H1 (cell line): ENCODE results near the gene PROKR1. TPM values are rescaled to one million over a fixed set of nuclear protein-coding genes. Genes with fewer than 3 reads are reported as not detected.

ENCODE experiments used
- CTCF ChIA-PET: fragments of 300-600 bp; sonication (Branson Sonifier 250); formaldehyde crosslinking; loops from one replicate; lab custom pipeline; 2021; ENCODE audit not compliant: partially characterized antibody; lab: Charles Lee
- POLR2A ChIA-PET: fragments of 300-600 bp; sonication (Branson Sonifier 250); formaldehyde crosslinking; loops from one replicate; lab custom pipeline; 2021; ENCODE audit warnings: inconsistent platforms; ENCODE audit not compliant: partially characterized antibody; lab: Charles Lee
- DNase-seq, 2 experiments: peaks; one replicate each; pipeline versions ENCODE4 v3.0.0 to v3.0.0-alpha.2; 2010 to 2022; ENCODE audit warnings: low spot score in 2 of 2, low read depth in 1 of 2, mixed read lengths in 1 of 2
- FAIRE-seq: peaks from 2 replicates; lab custom pipeline; 2011; peaks lifted over from hg19 to GRCh38; lab: Jason Lieb, UNC
- H2AFZ ChIP-seq: 2 replicates; pipeline ENCODE4 v1.8.1; 2012; ENCODE audit warnings: low read length, inconsistent platforms
- H2AK5ac ChIP-seq: 2 replicates; pipeline ENCODE4 v1.6.1; 2013; ENCODE audit warnings: low read depth, low read length
- H2BK120ac ChIP-seq: replicated peaks from 2 replicates; pipeline ENCODE3; 2013; ENCODE audit warnings: low read depth, low read length, inconsistent platforms
- H2BK12ac ChIP-seq: 2 replicates; pipeline ENCODE4 v1.6.1; 2013; ENCODE audit warnings: low read depth, low read length
- H2BK15ac ChIP-seq: 2 replicates; pipeline ENCODE4 v1.6.1; 2013; ENCODE audit warnings: low read length
- H2BK20ac ChIP-seq: 2 replicates; pipeline ENCODE4 v1.6.1; 2013; ENCODE audit warnings: low read length
- H2BK5ac ChIP-seq: 2 replicates; pipeline ENCODE4 v1.6.1; 2013; ENCODE audit warnings: low read depth, low read length
- H3K14ac ChIP-seq: 2 replicates; pipeline ENCODE4 v1.6.1; 2013; ENCODE audit warnings: inconsistent platforms; ENCODE audit not compliant: insufficient read length
- H3K18ac ChIP-seq: 2 replicates; pipeline ENCODE4 v1.6.1; 2013; ENCODE audit warnings: low read length; ENCODE audit errors: extremely low read depth
- H3K23ac ChIP-seq: 2 replicates; pipeline ENCODE4 v1.6.1; 2013; ENCODE audit warnings: inconsistent platforms; ENCODE audit not compliant: insufficient read length
- H3K23me2 ChIP-seq: 2 replicates; pipeline ENCODE4 v1.6.1; 2013; ENCODE audit warnings: low read depth, low read length
- H3K27ac ChIP-seq: 2 replicates; pipeline ENCODE4 v1.6.1; 2011; ENCODE audit warnings: low read depth, low read length, inconsistent platforms
- H3K27me3 ChIP-seq, 4 experiments: replicated peaks in 1 of 4; 1 replicate in 1 of 4; 2 replicates in 3 of 4; pipeline versions ENCODE4 v1.6.1 to v1.8.1; 2011 to 2013; ENCODE audit warnings: low read length in 3 of 4, mild to moderate bottlenecking in 3 of 4, inconsistent platforms in 2 of 4, mixed read lengths in 2 of 4, moderate library complexity in 1 of 4; ENCODE audit not compliant: control insufficient read depth in 3 of 4, insufficient read depth in 3 of 4; ENCODE audit errors: extremely low read depth in 1 of 4
- H3K36me3 ChIP-seq, 4 experiments: 2 replicates each; pipeline versions ENCODE4 v1.6.1 to v1.8.1; 2011 to 2013; ENCODE audit warnings: mild to moderate bottlenecking in 4 of 4, low read length in 3 of 4, moderate library complexity in 2 of 4, control low read depth in 1 of 4, inconsistent platforms in 1 of 4; ENCODE audit not compliant: insufficient read depth in 4 of 4, control insufficient read depth in 2 of 4
- H3K4ac ChIP-seq: replicated peaks from 2 replicates; pipeline ENCODE3; 2013; ENCODE audit warnings: low read length, low read depth, mixed read lengths, inconsistent platforms; ENCODE audit not compliant: insufficient read length
- H3K4me1 ChIP-seq, 4 experiments: replicated peaks in 1 of 4; 1 replicate in 1 of 4; 2 replicates in 3 of 4; pipeline versions ENCODE4 v1.6.1 to v1.8.1; 2011 to 2013; ENCODE audit warnings: low read length in 3 of 4, inconsistent platforms in 2 of 4, mixed read lengths in 1 of 4; ENCODE audit not compliant: insufficient read depth in 4 of 4, control insufficient read depth in 3 of 4
- H3K4me2 ChIP-seq, 2 experiments: 2 replicates each; pipeline versions ENCODE4 v1.6.1 to v1.8.1; 2011 to 2013; ENCODE audit warnings: low read depth in 2 of 2, low read length in 2 of 2, control low read depth in 1 of 2, inconsistent platforms in 1 of 2, mild to moderate bottlenecking in 1 of 2; ENCODE audit not compliant: insufficient read depth in 1 of 2
- H3K4me3 ChIP-seq, 4 experiments: fragments of 200-600, 300-600 bp in 1 of 4; sonication (generic), shearing (Covaris generic), sonication (Bioruptor Twin) in 1 of 4; 2 replicates each; pipeline versions ENCODE4 v1.5.1 to v1.8.1; 2011 to 2016; ENCODE audit warnings: low read length in 4 of 4, low read depth in 3 of 4, control low read depth in 2 of 4, inconsistent platforms in 2 of 4, mild to moderate bottlenecking in 2 of 4, mixed read lengths in 1 of 4, moderate library complexity in 1 of 4; ENCODE audit not compliant: insufficient read depth in 2 of 4; ENCODE audit errors: extremely low read depth in 1 of 4
- H3K56ac ChIP-seq: replicated peaks from 2 replicates; pipeline ENCODE3; 2013; ENCODE audit warnings: low read depth, mild to moderate bottlenecking, mixed read lengths, low read length, inconsistent platforms; ENCODE audit not compliant: insufficient read length
- H3K79me1 ChIP-seq: 2 replicates; pipeline ENCODE4 v1.6.1; 2013; ENCODE audit warnings: low read depth, low read length, control low read depth
- H3K79me2 ChIP-seq, 2 experiments: 2 replicates each; pipeline versions ENCODE4 v1.6.1 to v1.8.1; 2012 to 2013; ENCODE audit warnings: low read length in 2 of 2, mild to moderate bottlenecking in 2 of 2, inconsistent platforms in 1 of 2; ENCODE audit not compliant: insufficient read depth in 2 of 2, control insufficient read depth in 1 of 2
- H3K9ac ChIP-seq, 4 experiments: replicated peaks in 1 of 4; 1 replicate in 1 of 4; 2 replicates in 3 of 4; pipeline versions ENCODE4 v1.6.1 to v1.8.1; 2011 to 2013; ENCODE audit warnings: low read depth in 3 of 4, low read length in 3 of 4, control low read depth in 2 of 4, mild to moderate bottlenecking in 2 of 4, moderate library complexity in 2 of 4, inconsistent platforms in 1 of 4; ENCODE audit errors: extremely low read depth in 1 of 4
- H3K9me3 ChIP-seq, 2 experiments: 2 replicates each; pipeline versions ENCODE4 v1.6.1 to v1.8.1; 2012 to 2013; ENCODE audit warnings: mild to moderate bottlenecking in 2 of 2, moderate library complexity in 2 of 2, control low read depth in 1 of 2, inconsistent platforms in 1 of 2, low read depth in 1 of 2, low read length in 1 of 2, mixed read lengths in 1 of 2; ENCODE audit not compliant: insufficient read depth in 2 of 2
- H4K20me1 ChIP-seq, 2 experiments: replicated peaks in 1 of 2; 2 replicates each; pipeline versions ENCODE3 to v1.8.1; 2011 to 2013; ENCODE audit warnings: inconsistent platforms in 2 of 2, low read length in 2 of 2, mild to moderate bottlenecking in 1 of 2; ENCODE audit not compliant: insufficient read depth in 2 of 2, control insufficient read depth in 1 of 2
- H4K5ac ChIP-seq: 2 replicates; pipeline ENCODE4 v1.6.1; 2013; ENCODE audit warnings: low read length, low read depth, mixed read lengths, inconsistent platforms; ENCODE audit not compliant: insufficient read length
- H4K8ac ChIP-seq: 2 replicates; pipeline ENCODE4 v1.8.0; 2013; ENCODE audit warnings: mild to moderate bottlenecking, moderate library complexity, low read length, inconsistent platforms; ENCODE audit not compliant: insufficient read depth; ENCODE audit errors: extremely low read depth
- H4K91ac ChIP-seq: replicated peaks from 2 replicates; pipeline ENCODE3; 2013; ENCODE audit warnings: low read length, mixed read lengths, inconsistent platforms; ENCODE audit not compliant: insufficient read length
- CHD1 ChIP-seq: IDR thresholded peaks from 2 replicates; pipeline ENCODE4 v1.6.1; 2012; ENCODE audit warnings: low read depth, low read length, improper control_type of control experiment
- EP300 ChIP-seq, 2 experiments: IDR thresholded peaks; 1 replicate in 1 of 2; 2 replicates in 1 of 2; pipeline ENCODE4 v1.6.1; 2011 to 2012; ENCODE audit warnings: low read depth in 2 of 2, low read length in 2 of 2, mild to moderate bottlenecking in 2 of 2, borderline replicate concordance in 1 of 2, inconsistent platforms in 1 of 2, moderate library complexity in 1 of 2
- FOSL1 ChIP-seq: IDR thresholded peaks from 2 replicates; pipeline ENCODE4 v1.6.1; 2011; ENCODE audit warnings: mild to moderate bottlenecking, low read depth, low read length, moderate library complexity; ENCODE audit not compliant: insufficient read depth
- GABPA ChIP-seq: IDR thresholded peaks from 2 replicates; pipeline ENCODE4 v1.6.1; 2011; ENCODE audit warnings: mild to moderate bottlenecking, low read length, moderate library complexity, borderline replicate concordance; ENCODE audit not compliant: insufficient read depth
- WGBS, 2 experiments: shearing (Covaris generic) in 1 of 2; methylation state at CpG; one replicate each; pipeline versions ENCODE4 v1.1.6 to v1.1.7; 2013 to 2015; ENCODE audit warnings: low lambda C conversion rate in 2 of 2, mixed read lengths in 2 of 2, inconsistent platforms in 1 of 2, low coverage in 1 of 2, missing lambda C conversion rate in 1 of 2; ENCODE audit not compliant: insufficient replicate concordance in 2 of 2, insufficient coverage in 1 of 2, insufficient read length in 1 of 2; ENCODE audit errors: extremely low coverage in 1 of 2, missing lambda C conversion rate in 1 of 2; 5-methylcytosine and 5-hydroxymethylcytosine counted together
- polyA plus RNA-seq, 7 experiments: library from polyadenylated mRNA; depleted of rRNA in 3 of 7; stranded (reverse) in 5 of 7; unstranded in 2 of 7; fragments of >200 nt in 5 of 7; fragments of 200-250 nt in 2 of 7; gene quantifications; 1 replicate in 5 of 7; 2 replicates in 1 of 7; 4 replicates in 1 of 7; pipeline versions ENCODE4 v1.2.1 to v1.2.3, GENCODE V29; 2011 to 2013; ENCODE audit warnings: missing spikeins in 2 of 7, mixed read lengths in 2 of 7
- total RNA-seq: library from RNA; stranded (reverse); fragmentation: NEBNext Ultra II Directional; extraction: Animal tissue kit (Norgen Biotek cat#: 25700); gene quantifications from 2 replicates; pipeline ENCODE4 v1.2.1, GENCODE V29; 2021

PROKR1 gene
- total and polyA plus RNA-seq, 2 of the 8 experiments (the other 6 are each of a cell fraction or from before 2014, with no cell fraction given) = 1.8 to 3.9 TPM

DNA sequence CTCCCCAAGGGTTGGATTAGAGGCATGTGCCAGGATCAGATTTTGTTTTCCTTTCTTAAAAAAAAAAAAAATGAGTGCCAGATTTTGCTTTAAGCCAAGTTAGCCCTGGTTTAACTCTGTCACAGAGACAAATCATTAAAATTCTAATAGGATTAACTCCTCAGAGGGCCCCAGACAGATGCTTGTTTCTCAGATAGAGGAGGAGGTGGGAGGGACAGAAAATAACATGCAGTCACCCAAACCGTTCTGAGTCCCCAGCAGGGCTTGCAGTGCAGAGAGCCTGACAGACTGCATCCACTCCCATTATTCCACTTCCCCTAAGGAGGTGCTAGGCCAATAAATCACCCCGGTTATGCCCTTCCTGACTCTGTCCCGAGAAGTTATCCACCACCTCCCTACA lies 6.3 kb upstream of the PROKR1 start:
- TF ChIP-seq GABPA (no peak), FOSL1 (no peak), EP300 (IDR thresholded peaks at IDR 0.05; ENCODE audit: borderline replicate concordance in 1 of 2, low read depth in 2 of 2, low read length in 2 of 2) (no peak), CHD1 (no peak)
- ChIA-PET POLR2A (no interaction called here), CTCF (interaction anchor here (0.5 kb wide), 1 partner anchor 16 kb away, joined by 4 read pairs; no protein-coding TSS in a partner anchor)
- H3K36me3 ChIP-seq = no peaks in the 10 kb centered on the region
- no peak overlapping the region for H3K56ac ChIP-seq
- H3K9ac ChIP-seq = no peak overlapping the region
- H2BK5ac ChIP-seq = no peak overlapping the region
- H3K23me2 ChIP-seq = no peaks in the 10 kb centered on the region
- no peak overlapping the region for H3K18ac ChIP-seq
- H3K4ac ChIP-seq = no peak overlapping the region
- H2AK5ac ChIP-seq = no peak overlapping the region
- H3K4me1 ChIP-seq = peaks cover 0 to 2% (median under 1%) of the 10 kb centered on the region in 4 experiments; a peak in 2 of 7 replicates
- H3K9me3 ChIP-seq = 0 out of 4 replicates have a peak, but pooled peaks cover 0 to under 1% of the 10 kb centered on the region in 2 experiments
- H3K79me1 ChIP-seq = no peaks in the 10 kb centered on the region
- peaks cover 0 to 3% (median 0%) of the 10 kb centered on the region in 4 experiments; a peak in 3 of 7 replicates for H3K27me3 ChIP-seq
- H2BK20ac ChIP-seq = no peak overlapping the region
- no peak overlapping the region for H3K4me2 ChIP-seq
- no peak overlapping the region for H3K4me3 ChIP-seq
- H4K5ac ChIP-seq = no peak overlapping the region
- no peak overlapping the region for H2BK12ac ChIP-seq
- 79% methylated on average over 3 of the region's 3 CpGs; no CpG with 5 or more reads in 1 of the 2 experiments for WGBS, 2 experiments
- no peak for DNase-seq
- no peak overlapping the region for H2BK120ac ChIP-seq
- H3K79me2 ChIP-seq = no peaks in the 10 kb centered on the region
- H2AFZ ChIP-seq = no peak overlapping the region
- no peaks in the 10 kb centered on the region for H4K20me1 ChIP-seq
- no peak overlapping the region for H2BK15ac ChIP-seq
- no peak for FAIRE-seq
- no peak overlapping the region for H3K27ac ChIP-seq
- H4K8ac ChIP-seq = no peak overlapping the region
- no peak overlapping the region for H3K23ac ChIP-seq
- H3K14ac ChIP-seq = no peak overlapping the region
- H4K91ac ChIP-seq = no peak overlapping the region
